IPS-NIHi7 (cell line): ENCODE results near the gene RUFY3.
A peak's percentile ranks its signal among the peaks of the same experiment; 100 is the strongest.
"Not testable (repeated sequence)": the region's sequence is repeated elsewhere in the genome, so short reads cannot be mapped to it uniquely, and the experiment has no call there.

ENCODE experiments used
- DNase-seq: peaks from one replicate; pipeline ENCODE4 v3.0.0; 2012; ENCODE audit warnings: mixed read lengths; ENCODE audit errors: extremely low spot score

The RUFY3 gene

DNA sequence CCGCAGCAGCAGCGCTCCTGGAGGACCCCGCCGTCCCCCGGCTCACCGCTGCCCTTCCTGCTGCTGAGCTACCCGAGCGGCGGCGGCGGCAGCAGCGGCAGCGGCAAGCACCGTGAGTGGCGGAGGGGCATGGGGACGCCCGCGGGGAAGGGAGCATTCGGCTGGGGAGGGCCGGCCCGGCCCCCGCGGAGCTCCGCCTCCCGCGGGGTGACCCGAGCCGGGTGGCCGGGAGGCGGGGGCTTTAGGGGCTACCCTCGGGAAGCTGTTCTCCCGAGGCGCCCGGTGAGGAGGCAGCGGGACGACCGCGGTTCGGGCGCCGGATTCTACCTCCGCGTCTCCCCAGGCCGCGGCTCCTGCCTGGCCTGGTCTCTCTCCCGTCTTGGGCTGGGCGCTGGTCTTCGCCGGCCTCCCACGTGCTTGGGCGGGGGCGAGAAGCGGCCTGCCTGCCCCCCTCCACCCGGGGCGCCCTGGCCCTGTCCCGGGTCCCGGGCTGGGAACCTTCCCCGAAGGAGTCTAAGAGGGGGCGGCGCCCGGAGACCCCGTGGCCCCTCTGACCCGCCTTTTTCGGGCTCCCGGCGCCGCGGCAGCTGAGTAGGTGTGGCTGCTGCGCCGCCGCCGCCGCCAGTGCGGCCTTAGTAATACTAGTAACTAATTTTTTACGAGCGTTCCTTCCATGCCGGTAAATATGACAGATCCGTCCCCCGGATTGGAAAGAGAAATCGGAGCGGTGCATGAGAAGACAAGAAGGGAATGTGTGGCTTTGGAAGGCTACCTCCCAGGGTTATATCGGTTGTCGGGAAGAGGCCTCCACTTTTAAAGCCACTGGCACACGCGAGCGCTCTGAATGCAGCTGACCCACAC, 16.4 kb upstream of the RUFY3 start:
- peak; percentile 84 for DNase-seq

DNA sequence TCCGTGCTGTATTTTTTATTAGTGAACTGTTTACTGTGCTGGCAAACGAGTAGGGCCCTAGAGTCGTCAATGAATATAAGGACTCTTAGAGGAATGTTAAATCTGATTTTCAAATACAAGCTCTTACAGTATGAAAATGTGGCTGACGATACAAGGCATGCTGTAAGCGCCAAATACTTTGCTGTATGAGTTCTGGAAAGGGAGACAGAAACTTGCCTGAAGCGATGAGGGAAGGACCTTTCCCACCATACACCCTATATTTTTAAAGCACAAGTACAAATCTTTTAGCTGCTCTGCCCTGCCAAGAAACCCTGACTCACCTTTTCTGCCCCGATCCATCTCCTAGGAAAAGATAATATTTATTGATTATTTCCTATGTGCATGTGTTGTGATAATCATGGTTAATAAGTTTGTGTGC, 15.7 kb upstream of the RUFY3 start:
- no peak for DNase-seq

DNA sequence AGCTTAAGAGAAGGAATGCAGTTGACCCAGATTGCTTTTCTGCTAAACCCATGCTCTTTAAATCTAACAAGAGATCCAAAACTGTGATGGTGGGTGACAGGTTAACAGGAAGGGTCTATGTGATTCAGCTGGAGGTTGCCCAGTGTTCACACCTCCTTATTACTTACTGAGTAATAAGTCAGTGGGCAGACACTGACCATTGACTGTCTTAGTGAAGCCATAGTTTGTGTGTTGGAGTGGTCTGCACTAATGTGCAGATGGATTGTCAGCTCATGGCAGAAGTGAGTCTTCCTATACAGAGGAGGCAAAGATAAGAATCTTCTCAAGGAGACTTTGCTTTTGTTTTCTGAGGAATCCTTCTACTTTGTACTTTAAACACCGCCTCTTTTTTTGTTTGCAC, 15.2 kb upstream of the RUFY3 start:
- DNase-seq: no peak

DNA sequence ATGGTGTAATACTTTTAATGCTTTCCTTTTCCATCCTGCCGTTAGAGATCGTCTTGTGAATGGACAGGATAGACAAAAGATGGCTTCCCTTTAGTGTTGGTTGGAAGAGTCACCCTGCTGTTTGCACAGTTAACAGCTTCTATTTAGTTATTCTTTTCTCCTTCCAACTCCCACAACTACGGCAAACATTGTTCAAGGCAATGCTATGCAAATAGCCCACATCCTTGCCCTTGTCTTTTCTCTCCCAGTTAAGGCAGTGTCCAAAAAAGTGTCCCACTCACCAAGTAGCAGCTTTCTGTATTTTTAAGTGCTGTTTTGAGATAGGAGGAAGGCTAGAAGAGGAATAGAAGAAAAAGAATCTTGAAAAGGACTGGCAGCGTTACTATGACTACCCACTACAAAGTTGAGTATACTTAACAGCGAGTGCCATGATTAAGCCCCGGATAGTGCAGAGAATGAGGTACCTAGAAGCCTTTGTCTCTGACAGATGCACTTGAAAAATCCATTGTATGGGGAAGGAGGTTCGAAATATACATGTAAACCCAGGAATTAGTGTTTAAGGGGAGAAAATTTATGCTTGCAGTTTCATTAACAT, 12.1 kb upstream of the RUFY3 start:
- DNase-seq: no peak

DNA sequence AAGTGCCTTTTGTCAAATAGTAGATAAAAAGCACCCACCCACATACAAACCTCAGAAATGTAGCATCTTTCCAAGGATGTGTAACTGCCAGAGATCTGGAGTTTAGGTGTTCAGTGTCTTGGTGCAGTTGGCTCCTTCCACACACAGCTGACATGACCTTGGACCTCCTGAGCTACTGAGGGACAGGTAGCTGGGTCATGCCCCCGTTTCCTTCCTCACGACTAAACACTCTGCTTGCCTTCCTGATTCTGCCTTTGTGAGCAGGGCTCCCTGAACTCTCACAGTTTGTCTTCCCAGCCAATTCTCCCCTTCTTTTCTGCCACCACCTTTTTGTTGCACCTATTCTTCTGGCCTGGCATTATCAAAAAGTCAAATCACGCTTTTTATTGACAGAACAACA, 10.2 kb upstream of the RUFY3 start:
- no peak for DNase-seq

DNA sequence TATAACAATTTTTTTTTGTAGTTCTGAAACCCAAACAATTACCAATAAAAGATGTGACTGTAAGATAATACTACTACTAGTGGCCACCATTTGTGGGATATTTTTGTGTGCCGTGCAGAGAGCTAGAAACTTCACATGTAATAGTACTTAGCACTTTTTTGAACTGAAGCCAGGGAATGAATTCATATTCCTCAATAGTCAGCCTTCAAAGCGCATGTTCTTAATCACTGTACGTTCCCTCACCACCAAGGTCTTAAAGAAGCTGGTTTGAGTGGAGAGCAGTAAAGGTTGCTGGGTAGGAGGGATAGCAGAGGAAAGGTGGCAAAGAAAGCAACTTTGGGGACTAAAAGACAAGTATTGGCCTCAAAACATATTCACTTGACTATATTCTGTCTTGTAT, 9.6 kb upstream of the RUFY3 start:
- DNase-seq: no peak

DNA sequence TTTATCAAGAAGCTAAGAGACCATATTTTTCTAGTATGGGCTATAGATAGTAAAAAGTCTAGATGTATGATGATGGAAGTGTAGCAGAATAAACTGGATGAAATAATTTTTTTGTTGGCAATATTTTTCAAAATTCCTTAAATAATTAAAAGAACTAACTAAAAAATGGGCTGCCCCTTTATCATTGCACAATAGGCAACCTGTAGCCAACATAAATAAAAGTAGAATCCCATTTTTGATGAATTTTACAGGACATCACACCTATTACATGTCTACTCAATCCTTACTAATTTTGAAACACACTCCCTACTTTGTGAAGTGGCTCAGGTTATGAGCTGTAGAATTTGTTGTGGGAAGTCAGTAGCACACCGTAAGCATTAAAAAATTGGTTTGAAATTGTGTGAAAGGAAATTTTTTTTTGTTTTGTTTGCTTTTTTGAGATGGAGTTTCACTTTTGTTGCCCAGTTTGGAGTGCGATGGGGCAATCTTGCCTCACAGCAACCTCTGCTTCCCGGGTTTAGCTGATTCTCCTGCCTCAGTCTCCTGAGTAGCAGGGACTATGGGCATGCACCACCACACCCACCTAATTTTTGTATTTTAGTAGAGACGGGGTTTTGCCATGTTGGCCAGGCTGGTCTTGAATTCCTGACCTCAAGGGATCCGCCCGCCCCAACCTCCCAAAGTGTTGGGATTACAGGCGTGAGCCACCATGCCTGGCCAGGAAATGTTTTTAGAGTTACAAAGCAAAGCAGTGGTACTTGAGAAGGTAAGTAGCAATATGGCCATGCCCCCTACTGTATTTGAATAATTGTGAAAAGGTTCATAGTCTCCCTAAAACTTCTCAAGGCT, 8.9 kb upstream of the RUFY3 start:
- DNase-seq: no peak

DNA sequence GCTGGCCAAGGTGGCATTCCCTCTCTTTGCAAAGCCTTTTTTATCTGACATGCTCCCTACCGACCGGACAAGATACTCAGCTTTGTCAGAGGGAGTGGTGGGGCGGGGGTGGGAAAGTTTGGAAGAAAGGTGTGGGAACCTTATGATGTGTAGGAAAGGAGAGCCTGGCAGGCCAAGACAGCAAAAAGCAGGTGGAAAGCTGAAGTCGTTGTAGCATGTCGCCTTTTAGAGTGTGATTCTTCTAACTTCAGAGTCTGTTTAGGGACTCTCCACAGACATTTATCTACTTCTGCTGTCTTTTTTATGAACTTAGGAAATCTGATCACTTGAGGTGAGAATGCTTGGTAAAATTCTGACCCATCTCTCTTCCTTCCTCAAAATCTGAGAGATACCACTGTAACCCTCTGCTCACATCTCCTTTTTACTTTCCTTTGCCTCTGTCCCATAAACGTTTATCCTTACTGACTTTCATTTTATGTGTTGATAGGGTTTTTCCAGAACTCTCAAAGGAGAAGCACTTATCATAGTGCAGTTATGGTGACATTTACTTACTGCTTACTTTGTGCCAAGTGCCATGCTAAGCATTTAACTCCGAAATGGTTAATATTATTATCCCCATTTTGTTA, 8.2 kb upstream of the RUFY3 start:
- DNase-seq: no peak

DNA sequence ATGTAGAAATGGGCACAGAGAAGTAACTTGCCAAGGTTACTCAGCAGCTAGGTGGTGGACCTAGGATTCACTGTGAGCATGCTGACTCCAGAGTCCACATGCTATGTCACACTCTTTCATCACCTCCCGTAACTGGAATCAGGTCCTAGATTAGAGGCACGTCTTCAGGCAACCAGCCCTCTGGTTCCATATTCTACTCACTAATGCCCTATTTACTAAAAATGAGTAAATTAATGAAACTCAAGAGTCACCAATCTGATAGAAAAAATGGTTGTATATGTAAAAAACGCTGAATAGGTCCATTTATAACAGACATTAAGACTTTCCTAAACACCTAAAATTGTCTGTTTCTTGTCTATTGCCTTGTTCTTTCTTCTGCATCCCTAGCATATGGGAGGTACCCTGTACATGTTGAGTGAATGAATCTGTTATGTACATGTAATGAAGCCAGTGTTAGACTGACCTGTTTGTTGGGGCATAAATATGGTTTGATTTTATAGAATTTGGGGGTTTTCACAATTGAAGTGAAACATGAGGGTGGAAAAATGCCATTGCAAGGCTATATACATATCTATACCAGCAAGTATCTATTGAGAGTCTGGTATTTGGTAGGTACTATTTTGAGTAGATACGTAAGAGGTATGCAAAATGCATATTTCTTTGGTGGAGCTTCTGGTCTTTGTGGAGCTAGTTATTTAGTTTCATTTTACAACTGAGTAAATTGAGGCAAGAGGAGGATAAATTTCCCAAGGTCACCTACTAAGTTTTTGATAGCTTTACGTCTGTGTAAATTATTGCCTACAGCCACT, 7.5 kb upstream of the RUFY3 start:
- DNase-seq: no peak

DNA sequence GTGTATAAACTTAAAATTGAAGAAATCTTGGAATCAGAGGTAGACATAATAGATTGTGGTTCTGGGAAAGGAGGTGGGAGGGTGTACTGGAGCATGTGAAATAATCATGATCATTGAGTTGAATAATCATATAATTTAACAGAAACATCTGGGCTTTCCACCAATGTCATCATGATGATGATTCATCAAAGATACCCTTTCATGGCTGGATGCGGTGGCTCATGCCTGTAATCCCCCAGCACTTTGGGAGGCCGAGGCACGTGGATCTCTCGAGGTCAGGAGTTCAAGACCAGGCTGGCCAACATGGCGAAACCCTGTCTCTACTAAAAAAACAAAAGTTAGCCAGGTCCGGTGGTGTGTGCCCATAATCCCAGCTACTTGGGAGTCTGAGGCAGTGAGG, 6.7 kb upstream of the RUFY3 start:
- no peak for DNase-seq

DNA sequence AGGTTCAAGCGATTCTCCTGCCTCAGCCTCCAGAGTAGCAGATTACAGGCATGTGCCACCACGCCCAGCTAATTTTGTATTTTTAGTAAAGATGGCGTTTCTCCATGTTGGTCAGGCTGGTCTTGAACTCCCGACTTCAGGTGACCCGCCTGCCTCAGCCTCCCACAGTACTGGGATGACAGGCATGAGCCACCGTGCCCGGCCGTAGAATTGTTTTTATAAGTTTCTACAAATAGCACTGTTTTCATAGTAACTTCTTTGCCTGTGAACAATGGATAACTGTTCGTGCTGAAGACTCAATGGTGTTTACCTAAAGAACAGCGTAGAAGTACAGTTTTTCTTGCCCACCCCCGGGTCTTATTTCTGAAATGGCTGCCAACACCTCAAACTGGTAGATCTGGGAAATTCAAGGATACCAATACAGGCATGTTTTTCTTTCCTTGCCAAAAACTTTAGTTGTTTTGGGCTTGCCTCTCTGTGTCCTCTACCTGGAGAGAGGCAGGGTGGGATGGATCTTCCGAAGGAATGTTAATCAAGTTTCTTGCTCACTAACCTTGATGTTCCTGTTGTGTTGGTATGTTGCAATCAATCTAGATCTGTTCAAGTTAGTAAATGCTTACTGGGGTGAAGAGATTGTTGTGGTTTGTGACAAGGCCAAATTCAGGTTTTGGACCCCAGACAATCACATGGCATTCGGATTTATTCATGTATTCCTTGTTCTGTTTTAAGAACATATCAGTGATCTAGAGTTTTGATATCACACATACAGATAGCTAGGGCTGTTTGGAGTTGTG, 2.8 kb upstream of the RUFY3 start:
- DNase-seq: no peak

DNA sequence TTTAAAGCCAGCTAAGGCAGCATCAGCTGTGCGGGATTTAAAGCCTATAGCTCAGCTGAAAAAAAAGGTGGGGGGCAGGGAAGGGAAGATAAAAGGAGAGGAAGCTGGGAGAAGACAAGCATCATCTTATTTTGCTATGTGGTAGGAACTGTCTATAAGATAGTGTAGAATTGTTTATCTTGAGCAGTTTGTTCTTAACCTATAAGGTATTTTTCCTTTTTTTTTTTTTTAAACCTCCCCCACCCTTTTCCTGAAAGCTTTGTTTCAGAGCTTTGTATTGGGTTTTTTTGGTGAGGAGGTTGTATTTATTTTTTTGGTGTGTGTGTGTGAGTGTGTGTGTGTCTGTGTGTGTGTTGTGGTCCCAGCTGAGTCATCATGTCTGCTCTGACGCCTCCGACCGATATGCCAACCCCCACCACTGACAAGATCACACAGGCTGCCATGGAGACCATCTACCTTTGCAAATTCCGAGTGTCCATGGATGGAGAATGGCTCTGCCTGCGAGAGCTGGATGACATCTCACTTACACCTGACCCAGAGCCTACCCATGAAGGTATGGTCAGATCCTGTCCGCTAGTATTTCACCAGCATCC, 531 bp downstream of the RUFY3 start:
- DNase-seq: no peak

DNA sequence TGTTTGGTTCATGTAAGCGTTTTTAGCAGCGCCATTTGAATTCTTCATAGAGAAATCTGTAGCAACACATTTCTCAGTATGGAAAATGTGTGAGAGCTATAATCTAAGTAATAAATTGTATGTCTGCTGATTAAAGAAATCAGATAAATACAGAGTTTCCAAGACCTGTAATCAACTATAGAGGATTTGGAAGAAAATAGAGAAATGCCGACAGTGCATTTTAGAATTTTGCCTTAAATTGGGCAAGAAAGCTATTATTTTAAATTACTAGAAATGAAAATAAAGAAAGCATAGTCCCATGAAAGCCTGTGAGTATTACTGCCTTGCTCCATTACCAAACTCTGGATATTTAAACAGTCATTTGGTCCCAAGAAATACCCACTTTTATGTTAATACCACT, 2.7 kb downstream of the RUFY3 start:
- no peak for DNase-seq

DNA sequence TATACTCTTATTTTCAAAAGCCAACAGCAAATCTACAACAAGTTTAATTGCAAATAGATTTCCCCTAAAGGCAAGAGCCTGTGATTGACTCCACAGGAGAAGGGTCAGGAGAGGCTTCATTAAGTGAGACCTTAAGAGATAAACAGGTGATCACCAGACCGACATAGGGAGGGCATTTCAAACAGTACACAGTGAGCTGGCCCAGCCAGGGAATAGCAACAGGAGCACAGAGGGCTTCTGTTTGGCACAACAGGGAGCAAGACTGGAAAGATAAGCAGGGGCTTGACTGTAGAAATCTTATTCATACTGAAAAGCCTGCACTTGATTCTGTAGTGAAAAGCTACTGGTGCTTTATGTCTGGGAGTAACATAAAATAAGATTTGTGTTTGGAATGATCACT, 3.9 kb downstream of the RUFY3 start:
- DNase-seq: no peak

DNA sequence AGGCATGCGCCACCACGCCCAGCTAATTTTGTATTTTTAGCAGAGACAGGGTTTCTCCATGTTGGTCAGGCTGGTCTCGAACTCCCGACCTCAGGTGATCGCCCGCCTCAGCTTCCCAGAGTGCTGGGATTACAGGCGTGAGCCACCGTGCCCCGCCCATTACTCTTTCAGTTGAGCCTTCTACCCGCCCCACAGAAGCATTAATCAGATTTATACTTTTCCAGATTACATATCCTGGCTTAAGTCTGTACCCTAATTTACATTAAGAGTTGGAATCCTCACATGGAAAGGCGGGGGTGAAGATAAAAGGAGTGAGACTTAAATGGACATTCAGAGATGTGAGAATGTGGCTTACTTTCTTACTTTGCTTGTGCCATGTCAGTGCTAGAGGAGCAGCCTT, 4.8 kb downstream of the RUFY3 start:
- DNase-seq: not testable (repeated sequence)

DNA sequence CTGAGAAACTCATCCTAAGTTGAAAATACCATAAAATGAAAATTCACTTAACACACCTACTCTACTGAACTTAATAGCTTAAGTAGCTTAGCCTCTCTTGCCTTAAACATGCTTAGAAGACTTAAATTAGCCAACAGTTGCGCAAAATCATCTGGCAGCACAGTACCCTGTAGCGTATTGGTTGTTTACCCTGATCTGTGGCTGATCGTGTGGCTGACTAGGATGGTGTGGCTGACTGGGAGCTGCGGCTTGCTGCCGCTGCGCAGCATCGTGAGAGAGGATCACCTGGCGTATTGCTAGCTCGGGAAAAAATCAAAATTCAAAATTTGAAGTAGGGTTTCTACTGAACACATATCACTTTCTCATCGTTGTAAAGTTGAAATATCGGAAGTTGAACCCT, 6.3 kb downstream of the RUFY3 start:
- DNase-seq: no peak

DNA sequence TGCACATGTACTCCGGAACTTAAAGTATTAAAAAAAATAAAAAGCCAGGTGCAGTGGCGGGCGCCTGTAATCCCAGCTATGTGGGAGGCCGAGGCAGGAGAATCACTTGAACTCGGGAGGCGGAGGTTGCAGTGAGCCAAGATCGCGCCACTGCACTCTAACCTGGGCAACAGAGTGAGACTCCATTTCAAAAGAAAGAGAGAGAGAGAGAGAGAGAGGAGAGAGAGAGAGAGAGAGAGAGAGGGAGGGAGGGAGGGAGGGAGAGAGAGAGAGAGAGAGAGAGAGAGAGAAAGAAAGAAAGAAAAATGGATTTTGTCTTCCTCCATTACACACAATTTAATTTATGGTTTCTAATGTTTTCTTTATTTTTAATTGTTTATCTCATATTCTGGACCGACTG, 11.1 kb downstream of the RUFY3 start:
- not testable (repeated sequence) for DNase-seq

DNA sequence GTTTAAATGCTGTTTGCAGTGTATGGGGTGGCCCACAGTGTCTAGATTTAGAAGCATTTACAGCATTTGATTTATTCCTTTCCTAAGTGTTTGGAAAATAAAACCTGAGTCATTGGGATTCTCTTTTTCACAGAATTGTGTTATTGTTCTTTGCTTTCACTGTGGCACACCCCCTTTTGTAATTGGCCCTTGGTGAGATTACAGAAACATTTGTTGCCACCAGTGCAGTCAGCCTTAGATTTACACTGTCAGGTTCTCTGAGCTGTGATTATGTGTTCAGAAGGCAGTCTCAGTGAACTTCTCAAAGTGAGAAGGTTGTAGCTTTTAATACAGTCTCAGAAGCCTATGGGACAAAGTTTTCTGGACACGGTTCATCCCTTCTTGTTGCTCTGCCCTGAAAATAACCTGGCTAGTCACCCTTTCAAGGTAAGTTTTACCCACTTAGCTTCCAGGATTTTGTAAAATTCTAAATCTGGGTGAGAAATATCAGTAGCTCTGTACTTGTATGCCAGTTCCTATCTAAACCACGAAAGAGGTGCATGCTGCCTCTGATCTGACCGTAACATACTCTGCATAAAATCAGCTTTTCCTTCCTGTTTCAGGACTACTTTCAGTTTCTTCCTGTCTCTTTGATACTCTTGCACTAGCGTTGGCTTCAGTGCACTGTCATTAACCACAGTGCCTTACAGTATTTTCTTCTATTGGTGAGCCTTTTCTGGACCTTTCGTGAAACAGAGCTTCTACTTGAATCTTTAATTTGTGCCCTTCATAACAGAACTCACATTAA, 12.6 kb downstream of the RUFY3 start:
- no peak for DNase-seq

DNA sequence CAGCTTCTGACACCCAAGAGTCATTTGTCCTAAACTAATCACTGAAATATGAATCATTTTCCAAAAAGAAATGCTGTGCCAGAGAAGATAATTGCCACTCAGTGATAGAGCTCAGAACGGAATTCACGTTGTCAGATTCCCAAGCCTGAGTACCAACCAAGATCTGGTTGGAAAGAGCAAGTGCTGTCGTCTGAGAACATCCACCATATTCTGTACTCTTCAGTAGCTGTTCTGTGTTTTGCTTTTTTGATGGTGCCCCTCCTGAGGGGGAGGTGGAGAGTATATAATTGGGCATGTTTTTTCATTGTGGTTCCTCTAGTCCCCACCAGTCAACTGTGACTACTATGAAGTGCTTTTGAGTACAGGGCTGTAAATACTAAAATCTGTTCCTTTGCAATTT, 13.2 kb downstream of the RUFY3 start:
- no peak for DNase-seq
